Liver (tissue), 9 donors: ENCODE measurements around the gene SLC1A2. TPM values are rescaled to one million over a fixed set of nuclear protein-coding genes. Genes with fewer than 3 reads are reported as not detected.

Experiments
- DNase-seq: peaks from one replicate; pipeline ENCODE4 v3.0.0-alpha.2; 2017; ENCODE audit warnings: low spot score
- H3K27ac ChIP-seq, 2 donors: one replicate each; pipeline ENCODE4 v1.7.0; 2013; ENCODE audit warnings: inconsistent platforms in 2 of 2, low read length in 2 of 2, control low read depth in 1 of 2, low read depth in 1 of 2, mild to moderate bottlenecking in 1 of 2
- H3K27me3 ChIP-seq, 4 donors: one replicate each; pipeline versions ENCODE4 v1.6.1 to v1.7.0; 2013; ENCODE audit warnings: low read length in 3 of 4, inconsistent platforms in 1 of 4, mild to moderate bottlenecking in 1 of 4, moderate library complexity in 1 of 4; ENCODE audit not compliant: control insufficient read depth in 4 of 4, insufficient read depth in 4 of 4
- H3K36me3 ChIP-seq, 4 donors: one replicate each; pipeline versions ENCODE4 v1.6.1 to v1.7.0; 2013; ENCODE audit warnings: low read length in 3 of 4, mild to moderate bottlenecking in 3 of 4, low read depth in 1 of 4, moderate library complexity in 1 of 4; ENCODE audit not compliant: control insufficient read depth in 4 of 4, insufficient read depth in 3 of 4
- H3K4me1 ChIP-seq, 4 donors: one replicate each; pipeline versions ENCODE4 v1.6.1 to v1.7.0; 2013; ENCODE audit warnings: low read length in 3 of 4, mild to moderate bottlenecking in 3 of 4, moderate library complexity in 1 of 4; ENCODE audit not compliant: control insufficient read depth in 4 of 4, insufficient read depth in 4 of 4
- H3K4me3 ChIP-seq, 3 donors: one replicate each; pipeline versions ENCODE4 v1.6.1 to v1.7.0; 2013; ENCODE audit warnings: low read length in 3 of 3, control low read depth in 1 of 3, low read depth in 1 of 3, mild to moderate bottlenecking in 1 of 3
- H3K9ac ChIP-seq, 2 donors: one replicate each; pipeline ENCODE4 v1.7.0; 2013; ENCODE audit warnings: low read length in 2 of 2, mild to moderate bottlenecking in 2 of 2, moderate library complexity in 2 of 2, control low read depth in 1 of 2, low read depth in 1 of 2
- H3K9me3 ChIP-seq, 4 donors: one replicate each; pipeline versions ENCODE4 v1.6.1 to v1.7.0; 2013; ENCODE audit warnings: low read length in 3 of 4; ENCODE audit not compliant: control insufficient read depth in 4 of 4
- EGR1 ChIP-seq, 2 donors: IDR thresholded peaks; 2 replicates each; pipeline ENCODE4 v1.6.1; 2016 to 2018; ENCODE audit warnings: antibody characterized with exemption in 2 of 2, low read depth in 2 of 2
- FOXA1 ChIP-seq: IDR thresholded peaks from 2 replicates; pipeline ENCODE4 v1.6.1; 2016; ENCODE audit warnings: antibody characterized with exemption
- FOXA2 ChIP-seq: IDR thresholded peaks from 2 replicates; pipeline ENCODE4 v1.6.1; 2016; ENCODE audit warnings: antibody characterized with exemption
- HNF4A ChIP-seq, 2 donors: conservative IDR thresholded peaks; 2 replicates each; pipeline ENCODE4 v1.6.1; 2016; ENCODE audit warnings: antibody characterized with exemption in 2 of 2, mild to moderate bottlenecking in 2 of 2
- HNF4G ChIP-seq: IDR thresholded peaks from 2 replicates; pipeline ENCODE4 v1.6.1; 2016; ENCODE audit warnings: antibody characterized with exemption
- JUND ChIP-seq, 2 donors: IDR thresholded peaks; 2 replicates each; pipeline ENCODE4 v1.6.1; 2016; ENCODE audit warnings: antibody characterized with exemption in 2 of 2
- NR2F2 ChIP-seq: IDR thresholded peaks from 2 replicates; pipeline ENCODE4 v1.6.1; 2016; ENCODE audit warnings: antibody characterized with exemption
- RAD21 ChIP-seq, 2 donors: IDR thresholded peaks; 2 replicates each; pipeline ENCODE4 v1.6.1; 2016; ENCODE audit warnings: antibody characterized with exemption in 2 of 2, mild to moderate bottlenecking in 2 of 2
- REST ChIP-seq: IDR thresholded peaks from 2 replicates; pipeline ENCODE4 v1.6.1; 2016; ENCODE audit warnings: antibody characterized with exemption, mild to moderate bottlenecking
- RXRA ChIP-seq, 2 donors: IDR thresholded peaks; 2 replicates each; pipeline ENCODE4 v1.6.1; 2017 to 2018; ENCODE audit warnings: antibody characterized with exemption in 2 of 2, mild to moderate bottlenecking in 1 of 2
- SP1 ChIP-seq: IDR thresholded peaks from 2 replicates; pipeline ENCODE4 v1.6.1; 2018; ENCODE audit warnings: antibody characterized with exemption, mild to moderate bottlenecking
- YY1 ChIP-seq: IDR thresholded peaks from 2 replicates; pipeline ENCODE4 v1.6.1; 2016; ENCODE audit warnings: antibody characterized with exemption, mild to moderate bottlenecking
- ZBTB33 ChIP-seq: IDR thresholded peaks from 2 replicates; pipeline ENCODE4 v1.6.1; 2016; ENCODE audit warnings: antibody characterized with exemption
- WGBS: extraction: QIAGEN DNeasy Blood & Tissue Kit; methylation state at CpG from one replicate; pipeline ENCODE4 v1.1.7; 2013; 5-methylcytosine and 5-hydroxymethylcytosine counted together
- polyA plus RNA-seq, 2 donors: library from polyadenylated mRNA; stranded (reverse) in 1 of 2; unstranded in 1 of 2; fragments of 200-250 nt in 1 of 2; fragments of >200 nt in 1 of 2; fragmentation: Nextera tagmentation in 1 of 2; extraction: Ambion mirVana in 1 of 2; gene quantifications; one replicate each; pipeline versions ENCODE4 v1.2.1 to v1.2.3, GENCODE V29; 2013 to 2015
- total RNA-seq, 2 donors: library from RNA; depleted of rRNA; stranded (reverse); fragments of >200 nt; gene quantifications; one replicate each; pipeline ENCODE4 v1.2.3, GENCODE V29; 2014
- TF ChIP-seq, protein P1 (sequence below): IDR thresholded peaks from 2 replicates; pipeline ENCODE4 v1.6.1; 2016; ENCODE audit warnings: antibody characterized with exemption
- TF ChIP-seq, protein P2 (sequence below): IDR thresholded peaks from 2 replicates; pipeline ENCODE4 v1.6.1; 2016; ENCODE audit warnings: antibody characterized with exemption
- donor health status: healthy.
- donor health status: healthy.
- donor health status: healthy.
- donor health status: healthy.
- donor health status: healthy.

The SLC1A2 gene
- total and polyA plus RNA-seq, 4 donors: 6.4 to 19.5 (median 13.5) TPM

DNA sequence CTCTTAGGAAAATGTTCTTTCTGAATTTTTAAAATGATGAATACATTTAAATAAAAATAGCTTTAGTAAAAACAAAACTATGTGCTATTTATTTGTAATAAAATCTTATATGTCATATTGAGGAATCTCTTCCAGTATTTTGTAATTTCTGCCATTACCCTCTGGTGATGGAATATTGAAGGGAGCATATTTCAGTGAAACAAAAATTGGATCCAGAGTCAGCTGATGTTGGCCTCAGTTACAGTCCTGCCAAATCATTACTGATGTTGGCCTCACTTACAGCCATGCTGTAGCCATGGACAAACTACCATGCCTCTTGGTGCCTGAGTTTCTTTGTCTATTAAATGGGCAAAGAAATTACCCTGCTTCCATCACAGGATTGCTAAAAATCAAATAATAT lies 133.2 kb downstream of the SLC1A2 start:
- TF ChIP-seq, protein P1, sequence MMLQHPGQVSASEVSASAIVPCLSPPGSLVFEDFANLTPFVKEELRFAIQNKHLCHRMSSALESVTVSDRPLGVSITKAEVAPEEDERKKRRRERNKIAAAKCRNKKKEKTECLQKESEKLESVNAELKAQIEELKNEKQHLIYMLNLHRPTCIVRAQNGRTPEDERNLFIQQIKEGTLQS: no peak
- no peak for TF ChIP-seq YY1
- TF ChIP-seq HNF4G: no peak
- no peak for TF ChIP-seq REST
- no peak for TF ChIP-seq RAD21 (IDR thresholded peaks at IDR 0.05)
- TF ChIP-seq JUND (IDR thresholded peaks at IDR 0.05): no peak
- TF ChIP-seq SP1: no peak
- no peak for TF ChIP-seq EGR1 (IDR thresholded peaks at IDR 0.05; ENCODE audit: low read depth in 2 of 2)
- no peak for TF ChIP-seq FOXA1
- TF ChIP-seq NR2F2: no peak
- TF ChIP-seq ZBTB33: no peak
- no peak for TF ChIP-seq RXRA (IDR thresholded peaks at IDR 0.05)
- Histone ChIP-seq H3K4me1 (no peaks in the 10 kb centered on the region), H3K27me3 (no peaks in the 10 kb centered on the region), H3K27ac (no peak overlapping the region), H3K9me3 (no peaks in the 10 kb centered on the region), H3K4me3 (no peak overlapping the region), H3K9ac (no peak overlapping the region), H3K36me3 (peaks cover 0 to 6% (median 1%) of the 10 kb centered on the region in 4 donors)
- DNase-seq: no peak

GRCh38 chr11:35285471-35285870 lies 133.9 kb downstream of the SLC1A2 start:
- no peak overlapping the region for H3K4me3 ChIP-seq
- TF ChIP-seq ZBTB33: no peak
- no peak for TF ChIP-seq HNF4A (conservative IDR thresholded peaks at IDR 0.05)
- TF ChIP-seq, protein P2, sequence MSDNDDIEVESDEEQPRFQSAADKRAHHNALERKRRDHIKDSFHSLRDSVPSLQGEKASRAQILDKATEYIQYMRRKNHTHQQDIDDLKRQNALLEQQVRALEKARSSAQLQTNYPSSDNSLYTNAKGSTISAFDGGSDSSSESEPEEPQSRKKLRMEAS: no peak
- no peak for TF ChIP-seq FOXA2
- TF ChIP-seq, protein P1: no peak
- TF ChIP-seq SP1: no peak
- WGBS: 94% methylated on average over 1 of the region's 1 CpG

More at GRCh38 chr11:35285471-35285870, 133.9 kb downstream of the SLC1A2 start:
- no peak overlapping the region for H3K9ac ChIP-seq
- peaks cover 0 to 6% (median 1%) of the 10 kb centered on the region in 4 donors for H3K36me3 ChIP-seq
- H3K9me3 ChIP-seq: no peaks in the 10 kb centered on the region
- H3K4me1 ChIP-seq: no peaks in the 10 kb centered on the region
- no peak overlapping the region for H3K27ac ChIP-seq
- no peak for DNase-seq
- H3K27me3 ChIP-seq: no peaks in the 10 kb centered on the region
